Omental fat pad (tissue), 4 donors: ENCODE results near the gene ANKRD13C. TPM values are rescaled to one million over a fixed set of nuclear protein-coding genes. Genes with fewer than 3 reads are reported as not detected.

Experiments
- ATAC-seq: fragments of 150-250 bp; one replicate; pipeline ENCODE4 v1.9.1; 2016; ENCODE audit warnings: mild to moderate bottlenecking, moderate library complexity; ENCODE audit not compliant: low FRiP score
- DNase-seq: peaks from one replicate; pipeline ENCODE4 v3.0.0-alpha.2; 2019; ENCODE audit warnings: low spot score
- total RNA-seq, 4 donors: library from RNA; depleted of rRNA; stranded (reverse); fragments of >200 nt; gene quantifications; one replicate each; pipeline ENCODE4 v1.1.0, GENCODE V29; 2016
- TF ChIP-seq, protein P1 (sequence below), 3 donors: fragments of 450-650 bp; IDR thresholded peaks; one replicate each; pipeline ENCODE4 v1.5.1; 2016 to 2017; ENCODE audit warnings: antibody characterized with exemption in 3 of 3, mild to moderate bottlenecking in 3 of 3, moderate library complexity in 2 of 3

ANKRD13C gene
- total RNA-seq, 4 donors from 2014 or later, result 19.5 to 29.0 (median 22.5) TPM

DNA sequence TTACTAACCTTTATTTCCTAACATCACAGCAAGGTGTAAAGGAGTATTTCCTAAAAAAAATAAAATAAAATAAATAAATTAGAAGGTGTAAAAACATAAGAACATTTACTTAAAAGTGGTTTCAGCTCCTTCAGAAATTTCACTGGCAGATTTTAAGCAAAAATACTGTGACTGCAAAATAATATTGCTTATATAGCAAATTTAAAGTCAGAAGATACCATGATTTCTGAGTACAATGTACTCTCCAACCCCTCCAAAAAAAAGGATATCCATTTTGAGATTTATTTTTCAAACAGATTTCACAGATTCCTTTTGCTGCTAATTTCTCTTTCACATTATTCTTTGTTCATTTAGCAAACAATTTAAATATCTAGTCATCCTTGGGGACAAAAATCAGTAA lies 18.5 kb downstream of the ANKRD13C start:
- no peak for DNase-seq
- ATAC-seq, result no peak
- TF ChIP-seq, protein P1, sequence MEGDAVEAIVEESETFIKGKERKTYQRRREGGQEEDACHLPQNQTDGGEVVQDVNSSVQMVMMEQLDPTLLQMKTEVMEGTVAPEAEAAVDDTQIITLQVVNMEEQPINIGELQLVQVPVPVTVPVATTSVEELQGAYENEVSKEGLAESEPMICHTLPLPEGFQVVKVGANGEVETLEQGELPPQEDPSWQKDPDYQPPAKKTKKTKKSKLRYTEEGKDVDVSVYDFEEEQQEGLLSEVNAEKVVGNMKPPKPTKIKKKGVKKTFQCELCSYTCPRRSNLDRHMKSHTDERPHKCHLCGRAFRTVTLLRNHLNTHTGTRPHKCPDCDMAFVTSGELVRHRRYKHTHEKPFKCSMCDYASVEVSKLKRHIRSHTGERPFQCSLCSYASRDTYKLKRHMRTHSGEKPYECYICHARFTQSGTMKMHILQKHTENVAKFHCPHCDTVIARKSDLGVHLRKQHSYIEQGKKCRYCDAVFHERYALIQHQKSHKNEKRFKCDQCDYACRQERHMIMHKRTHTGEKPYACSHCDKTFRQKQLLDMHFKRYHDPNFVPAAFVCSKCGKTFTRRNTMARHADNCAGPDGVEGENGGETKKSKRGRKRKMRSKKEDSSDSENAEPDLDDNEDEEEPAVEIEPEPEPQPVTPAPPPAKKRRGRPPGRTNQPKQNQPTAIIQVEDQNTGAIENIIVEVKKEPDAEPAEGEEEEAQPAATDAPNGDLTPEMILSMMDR (IDR thresholded peaks at IDR 0.05), result no peak

DNA sequence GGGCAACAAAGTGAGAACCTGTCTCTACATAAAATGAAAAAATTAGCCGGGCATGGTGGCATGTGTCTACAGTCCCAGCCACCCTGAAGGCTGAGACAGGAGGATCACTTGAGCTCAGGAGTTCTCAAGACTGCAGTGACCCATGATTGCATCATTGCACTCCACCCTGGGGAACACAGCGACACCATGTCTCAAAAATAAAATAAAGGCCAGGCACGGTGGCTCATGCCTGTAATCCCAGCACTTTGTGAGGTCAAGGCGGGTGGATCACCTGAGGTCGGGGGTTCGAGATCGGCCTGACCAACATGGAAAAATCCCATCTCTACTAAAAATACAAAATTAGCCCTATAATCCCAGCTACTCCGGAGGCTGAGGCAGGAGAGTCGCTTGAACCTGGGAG lies 20.1 kb downstream of the ANKRD13C start:
- DNase-seq (no peak), ATAC-seq (no peak)
- TF ChIP-seq, protein P1 (IDR thresholded peaks at IDR 0.05), result no peak

DNA sequence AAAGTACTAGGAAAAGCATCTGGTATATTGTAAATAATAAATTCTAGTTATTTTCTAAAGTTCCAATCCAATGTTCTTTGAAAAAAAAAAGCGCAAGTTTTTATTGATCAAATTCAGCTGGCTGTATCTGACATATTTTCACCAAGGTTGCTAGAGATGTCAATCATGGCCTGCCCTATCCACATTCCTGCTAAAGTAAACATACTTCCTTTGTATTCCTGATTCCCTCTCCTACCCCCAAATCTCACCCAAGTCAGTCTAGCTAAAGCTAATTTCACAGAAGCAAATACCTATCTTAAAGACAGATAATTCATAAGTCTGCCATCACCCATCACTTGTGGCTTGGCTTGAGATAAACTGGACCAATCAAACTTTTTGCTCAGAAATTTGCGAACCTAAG lies 21.3 kb downstream of the ANKRD13C start:
- no peak for ATAC-seq
- TF ChIP-seq, protein P1 (IDR thresholded peaks at IDR 0.05), result no peak
- DNase-seq, result no peak

DNA sequence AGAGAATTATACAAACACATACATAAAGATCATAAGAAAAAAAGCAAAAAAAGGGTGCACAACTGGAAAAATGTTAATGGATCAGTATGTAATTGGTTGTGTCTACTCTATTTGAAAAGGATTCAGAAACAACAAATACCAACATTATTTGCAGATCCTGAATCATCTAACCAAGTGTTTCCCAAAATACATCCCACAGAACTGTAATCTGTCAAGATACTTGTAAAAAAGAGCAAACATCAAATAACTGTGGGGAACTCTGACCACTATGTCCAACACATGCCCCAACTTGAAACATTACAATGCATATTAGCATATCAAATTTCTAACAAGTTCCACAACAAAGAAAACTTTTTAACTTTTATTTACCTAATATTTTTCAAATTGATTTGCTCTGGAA lies 22.6 kb downstream of the ANKRD13C start:
- ATAC-seq (no peak), DNase-seq (no peak)
- TF ChIP-seq, protein P1 (IDR thresholded peaks at IDR 0.05), result no peak

DNA sequence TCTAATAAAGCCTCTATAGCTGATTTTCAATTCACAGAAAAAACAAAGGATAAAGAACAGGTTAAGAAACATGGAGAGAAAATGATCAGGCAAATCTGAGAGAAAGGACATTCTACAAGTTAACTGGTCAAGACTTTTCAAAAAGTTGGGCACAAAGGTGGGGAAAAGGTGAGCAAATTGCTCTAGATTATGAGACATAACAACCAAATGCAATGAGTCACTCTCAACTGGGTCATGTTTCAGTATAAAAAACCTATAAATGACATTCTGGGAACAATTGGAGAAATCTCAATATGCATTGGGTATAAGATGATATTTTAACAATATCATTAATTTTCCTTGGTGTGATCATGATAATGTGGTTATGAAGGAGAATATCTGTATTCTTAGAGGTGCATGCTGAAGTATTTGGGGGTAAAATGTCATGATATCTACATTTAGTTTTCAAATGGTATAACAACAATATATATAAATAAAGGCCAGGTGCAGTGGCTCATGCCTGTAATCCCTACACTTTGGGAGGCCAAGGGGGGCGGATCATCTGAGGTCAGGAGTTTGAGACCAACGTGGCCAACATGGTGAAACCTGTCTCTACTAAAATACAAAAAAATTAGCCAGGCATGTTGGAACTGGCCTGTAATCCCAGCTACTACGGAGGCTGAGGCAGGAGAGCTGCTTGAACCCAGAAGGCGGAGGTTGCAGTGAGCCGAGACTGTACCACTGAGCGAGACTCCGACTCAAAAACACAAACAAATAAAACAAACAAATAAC lies 27.0 kb downstream of the ANKRD13C start:
- TF ChIP-seq, protein P1 (IDR thresholded peaks at IDR 0.05), result no peak
- ATAC-seq (no peak), DNase-seq (no peak)

DNA sequence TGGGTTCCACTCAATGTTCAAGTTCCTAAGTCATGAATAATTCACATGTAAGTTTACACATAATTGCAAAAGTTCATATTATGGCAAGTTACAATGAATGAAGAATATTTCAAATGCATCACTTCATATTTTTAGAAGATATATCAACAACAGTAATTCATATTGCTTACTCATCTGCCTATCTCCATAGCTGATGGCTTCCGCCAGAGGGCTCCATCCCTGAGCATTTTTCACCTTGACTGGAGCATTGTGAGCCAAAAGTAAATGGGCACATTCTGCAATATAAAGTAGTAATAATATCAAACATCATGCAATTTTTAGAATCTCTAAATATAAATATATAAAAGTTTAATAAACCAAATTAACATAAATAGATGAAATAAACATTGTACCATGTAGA lies 29.8 kb downstream of the ANKRD13C start:
- no peak for DNase-seq
- TF ChIP-seq, protein P1 (IDR thresholded peaks at IDR 0.05), result no peak
- no peak for ATAC-seq

DNA sequence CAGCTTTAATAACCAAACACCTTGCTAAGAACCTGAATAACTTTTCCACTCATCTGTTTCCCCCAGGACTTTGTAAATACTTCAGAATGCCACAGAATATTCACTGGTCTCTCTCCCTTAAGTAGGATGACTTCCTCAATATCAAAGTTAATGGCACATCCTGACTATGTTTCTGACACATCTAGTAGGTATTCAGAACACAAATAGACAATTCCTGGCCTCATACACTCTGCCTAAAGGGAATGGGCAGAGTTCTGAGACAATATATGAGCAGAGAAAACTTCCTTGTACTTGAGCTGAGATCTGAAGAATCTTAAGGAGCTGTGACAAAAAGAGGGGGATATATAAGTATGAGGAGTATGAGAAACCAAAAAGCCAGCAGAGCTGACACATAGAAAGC lies 34.8 kb downstream of the ANKRD13C start:
- DNase-seq (no peak), ATAC-seq (no peak)
- TF ChIP-seq, protein P1 (IDR thresholded peaks at IDR 0.05), result no peak
